Neural progenitor cell (in vitro differentiated cells): ENCODE measurements around the gene WDR35. TPM values are rescaled to one million over a fixed set of nuclear protein-coding genes. Genes with fewer than 3 reads are reported as not detected.

Experiments used
- DNase-seq: peaks from one replicate; pipeline ENCODE4 v3.0.0-alpha.2; 2016; ENCODE audit warnings: low spot score
- H2AFZ ChIP-seq: fragments of 200-600 bp; sonication (generic); replicated peaks from 2 replicates; pipeline ENCODE4 v1.6.1; 2016; ENCODE audit warnings: antibody characterized with exemption
- H3F3A ChIP-seq: fragments of 200-600 bp; sonication (generic); 2 replicates; pipeline ENCODE4 v1.6.1; 2016; ENCODE audit warnings: antibody characterized with exemption, low read depth
- H3K27ac ChIP-seq: fragments of 200-600 bp; sonication (generic); 2 replicates; pipeline ENCODE4 v1.5.1; 2016; ENCODE audit warnings: mild to moderate bottlenecking
- H3K27me3 ChIP-seq: fragments of 200-600 bp; sonication (generic); 2 replicates; pipeline ENCODE4 v1.6.1; 2016; ENCODE audit warnings: mild to moderate bottlenecking, moderate library complexity
- H3K36me3 ChIP-seq: fragments of 200-600 bp; sonication (generic); 2 replicates; pipeline ENCODE4 v1.5.1; 2016
- H3K4me1 ChIP-seq: fragments of 200-600 bp; sonication (generic); 2 replicates; pipeline ENCODE4 v1.6.1; 2016; ENCODE audit warnings: mixed run types
- H3K4me2 ChIP-seq: fragments of 200-600 bp; sonication (generic); 2 replicates; pipeline ENCODE4 v1.6.1; 2016
- H3K4me3 ChIP-seq: fragments of 200-600 bp; sonication (generic); 2 replicates; pipeline ENCODE4 v1.5.1; 2016
- H3K79me2 ChIP-seq: fragments of 200-600 bp; sonication (generic); 2 replicates; pipeline ENCODE4 v1.6.1; 2016; ENCODE audit warnings: low read depth
- H3K9ac ChIP-seq: fragments of 200-600 bp; sonication (generic); 2 replicates; pipeline ENCODE4 v1.6.1; 2016
- H3K9me3 ChIP-seq: fragments of 200-600 bp; sonication (generic); 2 replicates; pipeline ENCODE4 v1.5.1; 2016; ENCODE audit warnings: low read depth
- H4K20me1 ChIP-seq: fragments of 200-600 bp; sonication (generic); 2 replicates; pipeline ENCODE4 v1.6.1; 2016; ENCODE audit warnings: low read depth
- H3K27ac Mint-ChIP-seq: 3 replicates; pipeline ENCODE4 v1.8.0; 2021; ENCODE audit warnings: mixed read lengths
- H3K27me3 Mint-ChIP-seq: 2 replicates; pipeline ENCODE4 v1.8.0; 2022; ENCODE audit warnings: low read depth, mild to moderate bottlenecking, inconsistent platforms, moderate library complexity, mixed read lengths; ENCODE audit not compliant: insufficient read depth
- H3K36me3 Mint-ChIP-seq: 3 replicates; pipeline ENCODE4 v1.8.0; 2021; ENCODE audit warnings: mixed read lengths
- H3K4me1 Mint-ChIP-seq: 3 replicates; pipeline ENCODE4 v1.8.0; 2021; ENCODE audit warnings: mixed read lengths
- H3K4me3 Mint-ChIP-seq: 3 replicates; pipeline ENCODE4 v1.8.0; 2021; ENCODE audit warnings: mild to moderate bottlenecking, moderate library complexity, mixed read lengths
- H3K9me3 Mint-ChIP-seq: 3 replicates; pipeline ENCODE4 v1.8.0; 2020; ENCODE audit warnings: mixed read lengths
- CTCF ChIP-seq: fragments of 200-600 bp; sonication (generic); IDR thresholded peaks from 2 replicates; pipeline ENCODE4 v1.5.1; 2017; ENCODE audit warnings: antibody characterized with exemption, mild to moderate bottlenecking
- EZH2 ChIP-seq: fragments of 200-600 bp; sonication (generic); IDR thresholded peaks from 2 replicates; pipeline ENCODE4 v1.6.1; 2017; ENCODE audit warnings: antibody characterized with exemption, mild to moderate bottlenecking, moderate library complexity
- EZH2phosphoT487 ChIP-seq: fragments of 200-600 bp; sonication (generic); IDR thresholded peaks from 2 replicates; pipeline ENCODE4 v1.6.1; 2017; ENCODE audit warnings: antibody characterized with exemption
- total RNA-seq: library from RNA; depleted of rRNA; stranded (reverse); fragments of >200 nt; gene quantifications from 2 replicates; pipeline ENCODE4 v1.2.3, GENCODE V29; 2015; ENCODE audit warnings: low replicate concordance

Gene WDR35
- total RNA-seq, 1 donor from 2014 or later: 31.6 TPM

GRCh38 chr2:20005067-20005627 is 15.2 kb upstream of the WDR35 start:
- Histone ChIP-seq H3K9me3 (no peaks in the 10 kb centered on the region), H3K4me2 (no peak overlapping the region), H4K20me1 (no peaks in the 10 kb centered on the region), H3K4me3 (no peak overlapping the region), H3K27ac (no peak overlapping the region), H3K9ac (no peak overlapping the region), H3K27me3 (peaks cover 12% of the 10 kb centered on the region), H3K4me1 (no peaks in the 10 kb centered on the region), H3K79me2 (no peaks in the 10 kb centered on the region), H2AFZ (no peak overlapping the region), H3K36me3 (no peaks in the 10 kb centered on the region), H3F3A (no peaks in the 10 kb centered on the region)
- H3K27me3 Mint-ChIP-seq: no peaks in the 10 kb centered on the region
- no peaks in the 10 kb centered on the region for H3K36me3 Mint-ChIP-seq
- no peak overlapping the region for H3K4me3 Mint-ChIP-seq
- H3K4me1 Mint-ChIP-seq: no peaks in the 10 kb centered on the region
- DNase-seq: no peak
- TF ChIP-seq CTCF (no peak), EZH2 (no peak), EZH2phosphoT487 (no peak)
- H3K27ac Mint-ChIP-seq: no peak overlapping the region
- no peaks in the 10 kb centered on the region for H3K9me3 Mint-ChIP-seq

GRCh38 chr2:20001361-20001863 is 11.5 kb upstream of the WDR35 start:
- Mint-ChIP-seq H3K27ac (no peak overlapping the region), H3K4me1 (no peaks in the 10 kb centered on the region), H3K4me3 (no peak overlapping the region), H3K9me3 (no peaks in the 10 kb centered on the region), H3K36me3 (no peaks in the 10 kb centered on the region), H3K27me3 (peaks cover 2% of the 10 kb centered on the region)
- no peaks in the 10 kb centered on the region for H3K27me3 ChIP-seq
- no peak for TF ChIP-seq CTCF
- no peak for TF ChIP-seq EZH2
- no peak for TF ChIP-seq EZH2phosphoT487
- H3K4me2 ChIP-seq: no peak overlapping the region
- no peaks in the 10 kb centered on the region for H3K36me3 ChIP-seq
- no peak overlapping the region for H2AFZ ChIP-seq
- H3K4me3 ChIP-seq: no peak overlapping the region
- no peaks in the 10 kb centered on the region for H3K4me1 ChIP-seq
- H4K20me1 ChIP-seq: no peaks in the 10 kb centered on the region
- H3K9ac ChIP-seq: no peak overlapping the region
- H3K9me3 ChIP-seq: no peaks in the 10 kb centered on the region
- no peak overlapping the region for H3K27ac ChIP-seq
- no peak for DNase-seq
- H3K79me2 ChIP-seq: no peaks in the 10 kb centered on the region
- H3F3A ChIP-seq: no peaks in the 10 kb centered on the region

GRCh38 chr2:19993731-19994130 is 3.8 kb upstream of the WDR35 start:
- H2AFZ ChIP-seq: no peak overlapping the region
- no peaks in the 10 kb centered on the region for H3K36me3 Mint-ChIP-seq
- H3K4me2 ChIP-seq: no peak overlapping the region
- no peak for TF ChIP-seq EZH2phosphoT487
- no peak for TF ChIP-seq CTCF
- no peak for TF ChIP-seq EZH2
- peaks cover 21% of the 10 kb centered on the region for H3K4me1 Mint-ChIP-seq
- no peak for DNase-seq
- no peaks in the 10 kb centered on the region for H3K36me3 ChIP-seq
- H3K27ac ChIP-seq: no peak overlapping the region
- H3K79me2 ChIP-seq: peaks cover 10% of the 10 kb centered on the region
- H3K27ac Mint-ChIP-seq: no peak overlapping the region
- no peak overlapping the region for H3K4me3 ChIP-seq
- no peak overlapping the region for H3K4me3 Mint-ChIP-seq
- peaks cover 30% of the 10 kb centered on the region for H3F3A ChIP-seq
- H3K27me3 ChIP-seq: no peaks in the 10 kb centered on the region
- H3K27me3 Mint-ChIP-seq: no peaks in the 10 kb centered on the region
- no peaks in the 10 kb centered on the region for H3K9me3 ChIP-seq
- H4K20me1 ChIP-seq: no peaks in the 10 kb centered on the region
- H3K4me1 ChIP-seq: peaks cover 11% of the 10 kb centered on the region
- no peak overlapping the region for H3K9ac ChIP-seq
- no peaks in the 10 kb centered on the region for H3K9me3 Mint-ChIP-seq
